IgD-negative memory B cell (primary cell): Measurements from ENCODE around the gene VWF. TPM values are rescaled to one million over a fixed set of nuclear protein-coding genes. Genes with fewer than 3 reads are reported as not detected.

Experiments
- H3K27ac Mint-ChIP-seq, 3 donors: one replicate each; pipeline ENCODE4 v1.8.0; 2020 to 2022; ENCODE audit warnings: mild to moderate bottlenecking in 3 of 3, mixed read lengths in 3 of 3, moderate library complexity in 1 of 3
- H3K27me3 Mint-ChIP-seq: one replicate; pipeline ENCODE4 v1.8.0; 2021; ENCODE audit warnings: mixed read lengths
- H3K36me3 Mint-ChIP-seq: one replicate; pipeline ENCODE4 v1.8.0; 2020; ENCODE audit warnings: mild to moderate bottlenecking, mixed read lengths
- H3K4me1 Mint-ChIP-seq, 3 donors: one replicate each; pipeline ENCODE4 v1.8.0; 2020 to 2022; ENCODE audit warnings: mixed read lengths in 3 of 3, mild to moderate bottlenecking in 1 of 3
- H3K4me3 Mint-ChIP-seq, 4 donors: one replicate each; pipeline ENCODE4 v1.8.0; 2020 to 2022; ENCODE audit warnings: mild to moderate bottlenecking in 4 of 4, mixed read lengths in 4 of 4, moderate library complexity in 3 of 4
- H3K9me3 Mint-ChIP-seq, 3 donors: one replicate each; pipeline ENCODE4 v1.8.0; 2020 to 2021; ENCODE audit warnings: mixed read lengths in 3 of 3, mild to moderate bottlenecking in 1 of 3
- polyA plus RNA-seq: library from polyadenylated mRNA; unstranded; fragments of 300-500 nt; fragmentation: Illumina TruSeq; gene quantifications from one replicate; pipeline ENCODE4 v1.2.3, GENCODE V29; 2021

Gene VWF
- polyA plus RNA-seq, 1 donor from 2014 or later = 0.11 TPM

DNA sequence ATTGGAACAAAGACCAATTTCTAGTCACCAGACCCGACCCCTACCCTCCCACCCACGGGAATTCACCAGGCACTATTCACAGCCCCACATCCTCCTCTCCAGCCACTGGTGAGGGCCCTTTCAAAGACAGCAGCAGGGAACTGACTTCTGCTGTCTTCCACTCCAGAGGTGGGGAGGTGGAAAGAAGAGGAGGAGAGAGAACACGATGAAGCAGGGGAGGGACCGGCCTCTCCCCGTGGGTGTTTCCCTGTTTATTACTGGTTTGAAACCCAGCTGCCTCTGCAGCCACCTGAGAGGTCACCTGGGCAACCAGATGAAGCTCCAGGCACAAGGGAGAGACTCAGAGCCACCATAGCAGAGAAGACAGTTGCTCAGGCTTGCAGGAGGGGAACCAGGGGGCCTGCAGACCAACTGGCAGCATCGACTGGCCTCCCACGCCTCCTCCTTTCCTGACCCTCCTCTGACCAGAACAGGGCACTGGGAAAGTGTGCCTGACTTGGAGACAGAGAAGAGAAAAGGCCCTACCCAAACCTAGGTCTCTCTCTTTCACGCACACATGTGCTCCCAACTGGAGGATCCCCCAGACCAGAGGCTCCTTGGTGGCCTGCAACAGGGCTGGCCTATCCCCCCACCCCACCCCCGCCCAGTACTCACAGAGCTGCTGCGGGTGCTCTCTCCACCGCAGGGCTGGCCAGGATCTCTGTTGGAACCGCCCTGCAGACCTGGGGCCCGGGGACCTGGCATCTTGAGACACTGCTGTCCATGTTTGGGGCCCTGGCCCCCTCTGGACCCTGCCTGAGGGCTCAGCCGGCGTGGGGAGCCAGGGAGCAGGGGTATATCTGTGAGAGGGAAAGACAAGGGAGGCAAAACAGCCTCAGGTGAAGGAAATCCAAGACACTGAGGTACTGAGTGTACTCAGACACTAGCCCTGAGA, 202.2 kb downstream of the VWF start:
- Mint-ChIP-seq H3K36me3 (peaks cover 1% of the 10 kb centered on the region), H3K27me3 (peaks cover 16% of the 10 kb centered on the region), H3K27ac (no peak overlapping the region), H3K4me3 (no peak overlapping the region), H3K9me3 (peaks cover 0 to 2% (median 0%) of the 10 kb centered on the region in 3 donors), H3K4me1 (peaks cover 0 to 2% (median 0%) of the 10 kb centered on the region in 3 donors)

DNA sequence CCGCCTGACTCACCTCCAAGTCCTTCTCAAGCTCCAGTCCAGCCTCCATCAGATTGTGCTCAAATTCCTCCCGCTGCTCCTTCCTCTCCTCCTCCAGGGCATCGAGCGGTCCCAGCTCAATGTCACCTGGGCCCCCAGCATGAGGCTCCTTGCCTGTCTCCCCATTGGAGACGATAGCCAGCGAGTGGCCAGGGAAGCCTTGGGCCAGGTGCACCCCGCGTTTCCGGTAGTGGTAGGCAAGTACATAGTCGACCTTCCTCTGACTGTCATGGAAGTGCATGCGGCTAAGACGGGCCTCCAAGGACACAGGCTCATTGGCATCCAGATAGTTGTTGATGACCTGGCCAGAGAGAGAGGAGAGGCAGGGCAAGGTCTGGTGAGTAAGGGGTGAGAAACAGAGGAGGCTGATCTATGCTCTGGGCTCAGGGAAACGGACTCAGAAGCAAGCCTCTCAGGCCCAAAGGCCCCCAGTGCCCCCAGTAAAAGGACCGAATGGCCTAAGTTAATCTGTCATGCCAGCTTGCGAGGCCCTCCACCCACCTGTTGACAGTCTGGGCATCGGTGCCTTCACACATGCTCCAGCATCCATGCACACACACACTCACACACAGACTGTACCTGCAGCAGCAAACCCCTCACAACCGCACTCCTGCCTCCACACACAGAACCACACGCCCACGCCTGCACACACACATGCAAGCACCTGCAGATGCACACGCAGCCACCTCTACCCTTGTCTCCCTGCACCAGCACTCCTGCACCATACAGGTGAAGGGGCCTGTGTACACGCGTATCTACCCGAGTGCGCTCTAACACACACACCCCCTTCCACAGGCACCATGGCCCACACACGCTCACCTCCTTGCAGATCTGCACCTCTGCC, 203.2 kb downstream of the VWF start:
- H3K4me3 Mint-ChIP-seq = no peak overlapping the region
- peaks cover 1% of the 10 kb centered on the region for H3K36me3 Mint-ChIP-seq
- H3K9me3 Mint-ChIP-seq = no peaks in the 10 kb centered on the region
- peak overlapping the region in 1 of 3 donors; percentile 64 for H3K27ac Mint-ChIP-seq
- peaks cover 16% of the 10 kb centered on the region for H3K27me3 Mint-ChIP-seq
- no peaks in the 10 kb centered on the region for H3K4me1 Mint-ChIP-seq

DNA sequence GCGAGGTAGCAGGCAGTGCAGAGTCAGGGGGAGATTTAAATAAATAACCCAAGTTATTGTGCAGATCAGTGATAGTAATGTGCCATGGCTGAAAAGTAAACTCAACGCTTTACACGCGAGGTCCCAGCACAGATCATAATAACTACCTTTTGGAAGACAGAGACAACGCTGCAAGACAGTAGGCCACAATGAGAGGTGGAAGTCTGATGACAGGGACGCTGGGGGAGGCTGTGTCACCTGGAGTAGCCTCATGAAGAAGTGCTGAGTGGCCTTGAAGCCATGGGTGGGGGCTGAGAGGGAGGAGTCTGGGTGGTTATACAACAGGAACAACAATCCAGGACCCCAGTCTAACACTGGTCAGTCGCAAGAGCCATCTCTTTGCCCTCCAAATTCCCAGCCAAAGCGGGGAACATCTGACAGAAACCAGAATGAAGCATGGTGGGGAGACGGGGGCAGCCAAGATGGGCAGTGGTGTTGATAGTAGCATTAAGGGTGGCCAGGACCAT, 207.6 kb downstream of the VWF start:
- no peaks in the 10 kb centered on the region for H3K9me3 Mint-ChIP-seq
- H3K36me3 Mint-ChIP-seq = peaks cover 1% of the 10 kb centered on the region
- H3K27me3 Mint-ChIP-seq = peaks cover 9% of the 10 kb centered on the region
- H3K4me3 Mint-ChIP-seq = no peak overlapping the region
- no peak overlapping the region for H3K27ac Mint-ChIP-seq
- no peaks in the 10 kb centered on the region for H3K4me1 Mint-ChIP-seq

DNA sequence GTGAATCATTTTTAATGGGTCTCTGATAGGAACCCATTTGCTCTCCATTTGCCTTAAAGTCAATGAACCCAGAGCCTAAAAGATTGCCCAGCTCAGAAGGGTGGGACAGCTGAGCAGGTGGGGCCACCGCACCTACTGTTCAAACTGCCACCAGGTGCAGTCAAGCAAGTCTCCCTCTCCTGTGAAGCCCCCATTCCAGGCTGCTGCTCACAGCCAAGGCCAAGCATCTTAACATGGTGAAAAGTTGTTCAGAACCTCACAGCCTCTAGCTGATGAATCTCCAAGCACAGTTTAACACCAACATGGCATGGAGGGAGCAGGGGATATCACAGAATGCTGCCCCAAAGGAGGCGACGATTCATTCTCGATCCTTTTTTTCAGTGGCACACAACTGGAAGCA, 209.0 kb downstream of the VWF start:
- Mint-ChIP-seq H3K4me3 (no peak overlapping the region), H3K9me3 (no peaks in the 10 kb centered on the region), H3K27me3 (peaks cover 8% of the 10 kb centered on the region), H3K36me3 (peaks cover 1% of the 10 kb centered on the region), H3K27ac (no peak overlapping the region), H3K4me1 (no peaks in the 10 kb centered on the region)

- H3K27ac Mint-ChIP-seq = no peak overlapping the region
- no peak overlapping the region for H3K4me3 Mint-ChIP-seq
- H3K9me3 Mint-ChIP-seq = no peaks in the 10 kb centered on the region
- peaks cover 4% of the 10 kb centered on the region for H3K27me3 Mint-ChIP-seq
- H3K36me3 Mint-ChIP-seq = no peaks in the 10 kb centered on the region
- H3K4me1 Mint-ChIP-seq = no peaks in the 10 kb centered on the region
These were observed 209.9 kb downstream of the VWF start for GRCh38 chr12:5914387-5915149.

DNA sequence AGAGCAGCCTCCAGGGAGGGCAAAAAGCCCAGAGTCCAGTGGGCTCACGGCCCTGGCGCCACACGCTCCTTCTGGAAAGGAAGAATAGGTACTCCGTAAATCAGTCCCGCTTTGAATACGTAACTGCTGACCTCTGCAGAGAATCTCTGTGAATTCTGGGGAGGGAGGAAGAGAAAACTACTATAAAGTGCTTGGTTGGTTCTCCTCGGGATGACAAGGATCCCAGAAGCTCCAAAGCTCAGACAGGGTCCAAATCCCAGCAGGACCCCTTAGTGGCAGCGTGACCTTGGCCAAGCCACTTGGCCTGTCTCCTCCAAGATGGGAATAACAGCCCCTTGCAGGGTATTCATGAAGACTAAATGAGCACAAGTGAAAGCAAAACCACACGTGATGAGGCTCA, 211.1 kb downstream of the VWF start:
- no peak overlapping the region for H3K27ac Mint-ChIP-seq
- peaks cover 3% of the 10 kb centered on the region for H3K27me3 Mint-ChIP-seq
- no peaks in the 10 kb centered on the region for H3K9me3 Mint-ChIP-seq
- H3K36me3 Mint-ChIP-seq = no peaks in the 10 kb centered on the region
- no peak overlapping the region for H3K4me3 Mint-ChIP-seq
- no peaks in the 10 kb centered on the region for H3K4me1 Mint-ChIP-seq

- H3K9me3 Mint-ChIP-seq = peaks cover 0 to 2% (median 0%) of the 10 kb centered on the region in 3 donors
These were observed 211.8 kb downstream of the VWF start for GRCh38 chr12:5912437-5913334.

GRCh38 chr12:5912011-5912410, 212.5 kb downstream of the VWF start:
- Mint-ChIP-seq H3K27ac (no peak overlapping the region), H3K9me3 (peaks cover 0 to 2% (median 0%) of the 10 kb centered on the region in 3 donors), H3K4me1 (no peaks in the 10 kb centered on the region), H3K27me3 (peaks cover 3% of the 10 kb centered on the region), H3K36me3 (no peaks in the 10 kb centered on the region), H3K4me3 (no peak overlapping the region)

More at GRCh38 chr12:5912437-5913334, 211.8 kb downstream of the VWF start:
- Mint-ChIP-seq H3K4me1 (no peaks in the 10 kb centered on the region), H3K4me3 (no peak overlapping the region), H3K27me3 (peaks cover 3% of the 10 kb centered on the region), H3K27ac (no peak overlapping the region), H3K36me3 (no peaks in the 10 kb centered on the region)

DNA sequence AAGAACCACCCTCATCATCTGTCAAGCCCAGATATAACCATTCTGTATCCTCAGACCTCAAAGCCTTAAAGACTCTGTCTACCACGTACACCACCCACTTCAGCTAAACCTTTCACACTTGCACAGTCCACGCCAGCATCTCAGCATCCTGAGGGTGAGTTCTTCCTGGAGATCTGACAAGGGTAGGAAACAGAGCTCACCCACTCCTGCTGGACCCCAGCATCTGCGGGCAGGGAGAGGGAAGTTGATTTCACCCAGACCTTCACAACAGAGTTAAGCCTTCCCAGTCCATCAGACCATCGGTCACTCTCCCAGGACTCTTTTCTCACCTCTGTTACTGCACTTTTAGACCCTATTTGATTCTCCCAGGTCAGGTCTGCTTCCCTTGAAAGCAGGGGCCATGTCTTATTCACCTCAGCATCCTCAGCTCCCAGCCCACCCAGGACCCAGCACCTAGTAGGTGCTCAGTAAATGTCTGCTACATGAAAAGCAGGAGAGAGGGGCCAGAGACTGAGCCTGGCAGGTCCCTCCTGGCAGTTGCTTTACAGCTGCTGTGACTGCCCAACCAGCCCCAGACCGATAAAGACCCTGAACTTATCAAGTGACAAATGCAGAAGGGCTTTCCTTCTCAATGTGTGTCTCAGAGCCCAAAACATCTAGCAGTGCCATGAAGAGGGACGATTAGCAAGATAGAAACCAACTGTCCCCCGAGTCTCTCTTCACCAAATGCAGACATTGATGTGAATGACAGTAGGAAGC, 213.5 kb downstream of the VWF start:
- H3K4me3 Mint-ChIP-seq = no peak overlapping the region

DNA sequence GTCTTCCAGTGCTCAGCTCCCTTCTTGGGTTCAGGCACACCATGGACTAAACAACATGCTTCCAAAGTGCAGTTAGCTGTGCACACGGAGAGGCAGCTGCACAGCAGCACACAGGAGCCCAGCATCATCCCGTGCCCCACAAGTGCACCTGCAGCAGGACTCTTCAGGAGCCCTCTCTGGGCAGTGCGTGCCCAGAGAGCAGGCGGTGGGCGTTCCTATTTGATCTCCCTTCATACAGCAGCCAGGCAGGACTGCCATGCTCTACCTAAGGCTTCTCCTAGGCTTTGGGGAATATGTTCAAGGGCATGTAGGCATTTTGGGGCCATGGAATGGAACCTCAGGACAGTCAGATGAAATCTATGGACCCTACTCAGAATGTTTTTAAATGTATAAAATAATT, 214.9 kb downstream of the VWF start:
- Mint-ChIP-seq H3K36me3 (no peaks in the 10 kb centered on the region), H3K4me1 (no peaks in the 10 kb centered on the region), H3K4me3 (no peak overlapping the region), H3K27ac (no peak overlapping the region), H3K27me3 (peaks cover 7% of the 10 kb centered on the region), H3K9me3 (peaks cover 0 to 2% (median 0%) of the 10 kb centered on the region in 3 donors)

More for the DNA sequence above, 213.5 kb downstream of the VWF start:
- Mint-ChIP-seq H3K27ac (no peak overlapping the region), H3K9me3 (peaks cover 0 to 2% (median 0%) of the 10 kb centered on the region in 3 donors), H3K4me1 (no peaks in the 10 kb centered on the region), H3K27me3 (peaks cover 3% of the 10 kb centered on the region), H3K36me3 (no peaks in the 10 kb centered on the region)

- Mint-ChIP-seq H3K36me3 (no peaks in the 10 kb centered on the region), H3K4me1 (no peaks in the 10 kb centered on the region), H3K27me3 (peaks cover 9% of the 10 kb centered on the region), H3K9me3 (peaks cover 0 to 2% (median 0%) of the 10 kb centered on the region in 3 donors), H3K27ac (no peak overlapping the region), H3K4me3 (no peak overlapping the region)
These were observed 216.2 kb downstream of the VWF start for GRCh38 chr12:5908251-5908650.

DNA sequence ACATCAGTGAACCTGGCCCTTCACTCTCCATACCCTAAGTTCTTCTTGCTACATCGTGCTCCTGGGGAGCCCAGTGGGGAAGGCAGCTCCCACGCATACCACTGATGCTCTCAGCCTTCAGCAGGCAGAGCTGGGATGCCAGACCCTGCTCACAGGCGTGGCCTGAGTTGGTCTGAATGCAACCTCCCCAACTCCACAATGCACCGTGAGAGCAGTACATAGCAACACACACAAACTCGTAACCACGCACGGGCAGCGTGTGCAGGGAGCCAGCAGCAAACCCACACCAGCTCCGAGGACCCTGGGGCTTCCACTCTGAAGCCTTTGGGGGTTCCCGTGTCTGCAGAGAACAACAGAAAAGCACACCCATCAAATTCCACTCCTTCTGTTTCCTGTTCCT, 216.7 kb downstream of the VWF start:
- Mint-ChIP-seq H3K27me3 (peaks cover 9% of the 10 kb centered on the region), H3K4me3 (no peak overlapping the region), H3K36me3 (no peaks in the 10 kb centered on the region), H3K4me1 (no peaks in the 10 kb centered on the region), H3K27ac (no peak overlapping the region), H3K9me3 (peaks cover 0 to 2% (median 0%) of the 10 kb centered on the region in 3 donors)

DNA sequence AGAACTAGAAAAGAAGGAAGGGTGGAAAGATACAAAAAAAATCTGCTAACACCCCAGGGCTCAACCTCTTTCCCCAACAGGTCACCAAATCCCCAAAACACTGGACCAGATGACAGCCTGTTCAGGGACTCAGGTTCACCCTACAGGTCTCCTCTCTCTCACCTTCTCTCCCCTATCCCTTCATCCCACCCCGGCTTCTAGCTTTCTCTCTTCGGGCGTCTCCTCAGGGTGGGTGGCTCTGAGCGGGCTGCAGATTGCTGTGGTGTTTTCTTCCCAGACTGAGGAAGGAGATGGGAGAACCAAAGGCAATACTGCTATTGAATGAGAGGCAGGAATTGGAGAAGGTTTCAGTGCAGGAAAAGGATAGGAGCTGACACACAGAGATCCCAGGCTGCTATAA, 218.7 kb downstream of the VWF start:
- H3K27me3 Mint-ChIP-seq = peaks cover 9% of the 10 kb centered on the region
- H3K36me3 Mint-ChIP-seq = no peaks in the 10 kb centered on the region
- H3K27ac Mint-ChIP-seq = no peak overlapping the region
- H3K9me3 Mint-ChIP-seq = peaks cover 0 to 2% (median 0%) of the 10 kb centered on the region in 3 donors
- H3K4me3 Mint-ChIP-seq = no peak overlapping the region
- no peaks in the 10 kb centered on the region for H3K4me1 Mint-ChIP-seq
